Esophagus squamous epithelium (tissue), 5 donors: ENCODE data around the gene RPGR. TPM values are rescaled to one million over a fixed set of nuclear protein-coding genes. Genes with fewer than 3 reads are reported as not detected.

ENCODE experiments used
- DNase-seq: peaks from one replicate; lab custom pipeline; 2025; lab: John Stamatoyannopoulos, UW
- H3K27ac ChIP-seq, 4 donors: fragments of 200-600 bp; sonication (generic); one replicate each; pipeline ENCODE4 v1.5.1; 2016 to 2019; ENCODE audit warnings: mild to moderate bottlenecking in 1 of 4
- H3K27me3 ChIP-seq, 4 donors: fragments of 200-600 bp; sonication (generic); 1 replicate in 3 of 4; 2 replicates in 1 of 4; pipeline versions ENCODE4 v1.5.1 to v1.6.0; 2017 to 2021; ENCODE audit warnings: antibody characterized with exemption in 1 of 4
- H3K36me3 ChIP-seq, 3 donors: fragments of 200-600 bp; sonication (generic); one replicate each; pipeline ENCODE4 v1.5.1; 2016 to 2019
- H3K4me1 ChIP-seq, 3 donors: fragments of 200-600 bp; sonication (generic); one replicate each; pipeline ENCODE4 v1.5.1; 2017 to 2019
- H3K4me3 ChIP-seq, 4 donors: fragments of 200-600 bp; sonication (generic); 1 replicate in 3 of 4; 2 replicates in 1 of 4; pipeline ENCODE4 v1.5.1; 2016 to 2019; ENCODE audit warnings: mild to moderate bottlenecking in 2 of 4, moderate library complexity in 1 of 4
- H3K9me3 ChIP-seq, 3 donors: fragments of 200-600 bp; sonication (generic); one replicate each; pipeline ENCODE4 v1.5.1; 2016 to 2019
- CTCF ChIP-seq, 6 experiments: fragments of 450-650 bp in 4 of 6; fragments of 200-600 bp in 2 of 6; sonication (generic) in 2 of 6; IDR thresholded peaks; one replicate each; pipeline ENCODE4 v1.5.1; 2016 to 2019; ENCODE audit warnings: antibody characterized with exemption in 6 of 6, mild to moderate bottlenecking in 4 of 6, moderate library complexity in 4 of 6
- POLR2A ChIP-seq, 4 donors: fragments of 450-650 bp; IDR thresholded peaks; one replicate each; pipeline ENCODE4 v1.6.1; 2017; ENCODE audit warnings: antibody characterized with exemption in 4 of 4, mild to moderate bottlenecking in 4 of 4, moderate library complexity in 3 of 4
- WGBS, 2 donors: methylation state at CpG; one replicate each; pipeline ENCODE4 v1.1.5; 2018; 5-methylcytosine and 5-hydroxymethylcytosine counted together
- intact Hi-C: fragments of 100-400 bp; cut with DNase I; formaldehyde crosslinking; loops from one replicate; pipeline ENCODE4 v1.15.0; 2022
- total RNA-seq, 4 donors: library from RNA; depleted of rRNA; stranded (reverse); fragments of >200 nt; gene quantifications; one replicate each; pipeline ENCODE4 v1.1.0, GENCODE V29; 2016
- donor health status: DM: yes; HTN: yes; CAD: no.

Gene RPGR
- total RNA-seq, 4 donors from 2014 or later = 5.5 to 23.7 (median 7.4) TPM

GRCh38 chrX:38278682-38279081 lies 48.6 kb downstream of the RPGR start:
- TF ChIP-seq CTCF (IDR thresholded peaks at IDR 0.05) (no peak), POLR2A (IDR thresholded peaks at IDR 0.05) (no peak)
- intact Hi-C loops = no loop called here
- no peaks in the 10 kb centered on the region for H3K9me3 ChIP-seq

GRCh38 chrX:38277802-38278201 lies 49.5 kb downstream of the RPGR start:
- Histone ChIP-seq H3K4me1 (no peaks in the 10 kb centered on the region), H3K36me3 (no peaks in the 10 kb centered on the region), H3K4me3 (no peak overlapping the region), H3K9me3 (no peaks in the 10 kb centered on the region), H3K27ac (no peak overlapping the region), H3K27me3 (no peaks in the 10 kb centered on the region)
- intact Hi-C loops = no loop called here
- TF ChIP-seq POLR2A (IDR thresholded peaks at IDR 0.05) (no peak), CTCF (IDR thresholded peaks at IDR 0.05) (no peak)
- no peak for DNase-seq
- WGBS, 2 donors = 48 to 86% methylated on average over 2 of the region's 2 CpGs

More at GRCh38 chrX:38278682-38279081, 48.6 kb downstream of the RPGR start:
- Histone ChIP-seq H3K27me3 (no peaks in the 10 kb centered on the region), H3K36me3 (no peaks in the 10 kb centered on the region), H3K4me3 (no peak overlapping the region), H3K4me1 (no peaks in the 10 kb centered on the region), H3K27ac (no peak overlapping the region)
- DNase-seq = no peak
- 40 to 60% methylated on average over 1 of the region's 1 CpG for WGBS, 2 donors

DNA sequence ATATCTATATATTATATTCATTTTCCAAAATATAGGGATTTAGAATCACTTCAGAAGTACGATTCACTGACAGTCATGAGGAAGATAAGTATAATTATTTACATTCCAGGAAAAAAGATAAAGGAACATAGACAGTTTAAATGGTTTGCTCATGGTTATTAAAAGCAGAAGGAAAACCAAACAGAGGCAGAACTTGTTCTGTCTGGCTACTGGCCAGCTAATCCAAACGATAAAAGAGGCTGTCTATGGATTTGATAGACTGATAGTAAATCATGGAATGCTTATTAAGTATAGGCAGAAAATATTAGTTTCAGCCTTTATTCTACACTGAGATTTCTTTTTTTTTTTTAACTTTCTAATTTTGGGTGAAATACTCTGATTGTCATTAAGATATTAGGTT lies 50.2 kb downstream of the RPGR start:
- Histone ChIP-seq H3K9me3 (no peaks in the 10 kb centered on the region), H3K36me3 (no peaks in the 10 kb centered on the region), H3K4me3 (no peak overlapping the region), H3K4me1 (no peaks in the 10 kb centered on the region), H3K27me3 (no peaks in the 10 kb centered on the region), H3K27ac (no peak overlapping the region)
- 17 to 25% methylated on average over 2 of the region's 2 CpGs for WGBS, 2 donors
- no peak for DNase-seq
- intact Hi-C loops = no loop called here
- TF ChIP-seq POLR2A (IDR thresholded peaks at IDR 0.05) = no peak
- TF ChIP-seq CTCF (IDR thresholded peaks at IDR 0.05) = no peak

DNA sequence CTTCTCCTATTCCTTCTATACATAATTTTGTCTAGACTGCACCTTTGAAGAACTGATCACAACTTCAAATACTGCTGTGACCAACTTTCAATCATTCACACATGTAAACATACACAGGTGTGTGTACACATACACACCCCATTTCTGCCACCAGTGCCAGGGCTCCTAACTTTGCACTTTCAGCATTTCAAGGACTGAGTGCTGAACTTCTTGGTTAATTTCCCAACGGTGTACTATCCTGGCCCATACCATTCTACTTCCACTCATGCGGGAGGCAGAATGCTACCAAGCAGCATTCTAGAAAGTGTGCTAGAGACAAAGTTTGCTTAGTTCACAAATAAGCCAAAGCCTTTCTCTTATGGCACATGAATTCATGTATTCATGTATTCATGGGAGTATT lies 51.2 kb downstream of the RPGR start:
- no peak overlapping the region for H3K27ac ChIP-seq
- intact Hi-C loops = no loop called here
- no peaks in the 10 kb centered on the region for H3K4me1 ChIP-seq
- H3K9me3 ChIP-seq = no peaks in the 10 kb centered on the region
- WGBS, 2 donors = 69 to 77% methylated on average over 2 of the region's 2 CpGs
- H3K27me3 ChIP-seq = no peaks in the 10 kb centered on the region
- TF ChIP-seq POLR2A (IDR thresholded peaks at IDR 0.05) = no peak
- no peak for TF ChIP-seq CTCF (IDR thresholded peaks at IDR 0.05)
- no peak overlapping the region for H3K4me3 ChIP-seq
- no peaks in the 10 kb centered on the region for H3K36me3 ChIP-seq
- no peak for DNase-seq

GRCh38 chrX:38275615-38276014 lies 51.7 kb downstream of the RPGR start:
- intact Hi-C loops = no loop called here
- no peak for TF ChIP-seq CTCF (IDR thresholded peaks at IDR 0.05)
- no peak for TF ChIP-seq POLR2A (IDR thresholded peaks at IDR 0.05)
- Histone ChIP-seq H3K36me3 (no peaks in the 10 kb centered on the region), H3K9me3 (no peaks in the 10 kb centered on the region), H3K4me3 (no peak overlapping the region), H3K27me3 (no peaks in the 10 kb centered on the region), H3K4me1 (no peaks in the 10 kb centered on the region), H3K27ac (no peak overlapping the region)
- WGBS, 2 donors = 9 to 26% methylated on average over 2 of the region's 2 CpGs
- DNase-seq = no peak
